DOHH2 (cell line): ENCODE data around the gene TBCE.

Experiments used
- EZH2phosphoT487 ChIP-seq: fragments of 200-600 bp; sonication (generic); IDR thresholded peaks from 2 replicates; pipeline ENCODE4 v1.6.1; 2017; ENCODE audit warnings: borderline replicate concordance, mild to moderate bottlenecking, antibody characterized with exemption, low read length, moderate library complexity, mixed read lengths
- TF ChIP-seq, protein P1 (sequence below): fragments of 200-600 bp; sonication (generic); IDR thresholded peaks from one replicate; pipeline ENCODE4 v1.5.1; 2014; ENCODE audit warnings: antibody characterized with exemption, mild to moderate bottlenecking, low read depth, low read length; ENCODE audit not compliant: poor library complexity, severe bottlenecking

DNA sequence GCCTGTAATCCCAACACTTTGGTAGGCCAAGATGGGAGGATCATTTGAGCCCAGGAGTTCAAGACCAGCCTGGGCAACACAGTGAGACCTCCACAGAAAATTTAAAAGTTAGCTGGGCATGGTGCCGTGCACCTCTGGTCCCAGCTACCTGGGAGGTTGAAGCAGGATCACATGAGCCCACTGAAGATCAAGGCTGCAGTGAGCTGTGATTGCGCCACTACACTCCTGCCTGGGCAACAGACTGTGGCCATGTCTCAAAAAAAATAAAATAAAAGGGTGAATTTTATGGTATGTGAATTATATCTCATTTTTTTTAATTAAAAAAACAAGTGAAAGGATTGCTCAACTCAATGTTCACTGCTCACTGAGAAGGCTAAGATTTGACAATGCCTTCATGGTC lies 48.0 kb upstream of the TBCE start:
- TF ChIP-seq, protein P1, sequence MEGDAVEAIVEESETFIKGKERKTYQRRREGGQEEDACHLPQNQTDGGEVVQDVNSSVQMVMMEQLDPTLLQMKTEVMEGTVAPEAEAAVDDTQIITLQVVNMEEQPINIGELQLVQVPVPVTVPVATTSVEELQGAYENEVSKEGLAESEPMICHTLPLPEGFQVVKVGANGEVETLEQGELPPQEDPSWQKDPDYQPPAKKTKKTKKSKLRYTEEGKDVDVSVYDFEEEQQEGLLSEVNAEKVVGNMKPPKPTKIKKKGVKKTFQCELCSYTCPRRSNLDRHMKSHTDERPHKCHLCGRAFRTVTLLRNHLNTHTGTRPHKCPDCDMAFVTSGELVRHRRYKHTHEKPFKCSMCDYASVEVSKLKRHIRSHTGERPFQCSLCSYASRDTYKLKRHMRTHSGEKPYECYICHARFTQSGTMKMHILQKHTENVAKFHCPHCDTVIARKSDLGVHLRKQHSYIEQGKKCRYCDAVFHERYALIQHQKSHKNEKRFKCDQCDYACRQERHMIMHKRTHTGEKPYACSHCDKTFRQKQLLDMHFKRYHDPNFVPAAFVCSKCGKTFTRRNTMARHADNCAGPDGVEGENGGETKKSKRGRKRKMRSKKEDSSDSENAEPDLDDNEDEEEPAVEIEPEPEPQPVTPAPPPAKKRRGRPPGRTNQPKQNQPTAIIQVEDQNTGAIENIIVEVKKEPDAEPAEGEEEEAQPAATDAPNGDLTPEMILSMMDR, result no peak
- no peak for TF ChIP-seq EZH2phosphoT487
